Astrocyte of the cerebellum (primary cell): ENCODE measurements around the gene IFNGR2.
A peak's percentile ranks its signal among the peaks of the same experiment; 100 is the strongest.

Experiments
- DNase-seq: peaks from one replicate; pipeline ENCODE4 v3.0.0-alpha.2; 2011; ENCODE audit warnings: low read depth
- H3K4me3 ChIP-seq: 2 replicates; pipeline ENCODE4 v1.5.1; 2011; ENCODE audit warnings: mild to moderate bottlenecking, low read depth, low read length, moderate library complexity
- CTCF ChIP-seq: IDR thresholded peaks from 2 replicates; pipeline ENCODE4 v1.5.1; 2012; ENCODE audit warnings: low read length, low read depth, moderate library complexity, mild to moderate bottlenecking; ENCODE audit errors: missing control alignments
- in situ Hi-C: cut with HindIII; loops from 2 replicates; pipeline ENCODE4 v1.10.0; 2017; ENCODE audit warnings: low sequenced_read_pairs

IFNGR2 gene

DNA sequence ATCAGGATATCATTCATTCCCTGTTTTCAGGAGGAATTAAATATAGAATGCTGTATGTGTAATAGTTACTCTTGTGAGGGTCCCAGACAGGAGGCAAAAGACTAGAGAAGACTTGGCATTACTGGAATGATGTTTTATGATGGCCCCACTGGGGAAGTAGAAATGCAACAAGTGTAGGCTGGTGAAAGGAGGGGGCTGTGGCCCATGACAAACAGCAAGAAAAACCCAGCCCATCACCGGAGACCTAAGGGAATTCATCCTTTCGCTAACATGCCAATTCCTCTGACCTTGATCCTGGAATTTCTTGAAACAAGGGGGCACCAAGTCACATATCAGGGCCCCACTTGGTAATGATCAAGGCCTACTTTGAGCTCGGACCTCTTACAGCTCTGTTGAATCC, 5.5 kb upstream of the IFNGR2 start:
- in situ Hi-C loops: no loop called here
- DNase-seq: no peak
- no peak overlapping the region for H3K4me3 ChIP-seq
- no peak for TF ChIP-seq CTCF

DNA sequence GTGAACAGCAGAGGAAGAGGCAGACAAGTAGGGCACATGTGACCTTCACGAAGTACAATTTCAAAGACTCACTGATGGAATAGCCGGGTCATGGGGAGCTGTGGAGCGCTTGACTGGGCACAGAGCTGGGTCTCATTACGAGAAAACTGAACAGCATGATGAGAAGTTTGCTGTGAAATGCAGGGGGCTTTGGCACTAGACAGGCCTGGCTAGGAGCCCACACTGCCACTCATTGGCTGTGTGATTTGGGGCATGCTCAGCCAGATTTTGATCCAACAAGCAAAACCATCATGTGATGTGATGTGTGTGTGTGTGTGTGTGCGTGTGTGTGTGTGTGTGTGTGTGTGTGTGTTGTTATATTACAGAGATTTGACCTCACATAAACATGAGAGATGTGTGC, 4.9 kb upstream of the IFNGR2 start:
- DNase-seq: no peak
- in situ Hi-C loops: no loop called here

GRCh38 chr21:33401630-33401992, 1.6 kb upstream of the IFNGR2 start:
- no peak for DNase-seq
- in situ Hi-C loops: no loop called here
- no peak for TF ChIP-seq CTCF
- H3K4me3 ChIP-seq: no peak overlapping the region

More for the DNA sequence above, 4.9 kb upstream of the IFNGR2 start:
- H3K4me3 ChIP-seq: no peak overlapping the region
- TF ChIP-seq CTCF: no peak

GRCh38 chr21:33402001-33402979, 923 bp upstream of the IFNGR2 start:
- in situ Hi-C loops: no loop called here
- H3K4me3 ChIP-seq: peak overlapping the region; percentile 75
- no peak for TF ChIP-seq CTCF
- no peak for DNase-seq

DNA sequence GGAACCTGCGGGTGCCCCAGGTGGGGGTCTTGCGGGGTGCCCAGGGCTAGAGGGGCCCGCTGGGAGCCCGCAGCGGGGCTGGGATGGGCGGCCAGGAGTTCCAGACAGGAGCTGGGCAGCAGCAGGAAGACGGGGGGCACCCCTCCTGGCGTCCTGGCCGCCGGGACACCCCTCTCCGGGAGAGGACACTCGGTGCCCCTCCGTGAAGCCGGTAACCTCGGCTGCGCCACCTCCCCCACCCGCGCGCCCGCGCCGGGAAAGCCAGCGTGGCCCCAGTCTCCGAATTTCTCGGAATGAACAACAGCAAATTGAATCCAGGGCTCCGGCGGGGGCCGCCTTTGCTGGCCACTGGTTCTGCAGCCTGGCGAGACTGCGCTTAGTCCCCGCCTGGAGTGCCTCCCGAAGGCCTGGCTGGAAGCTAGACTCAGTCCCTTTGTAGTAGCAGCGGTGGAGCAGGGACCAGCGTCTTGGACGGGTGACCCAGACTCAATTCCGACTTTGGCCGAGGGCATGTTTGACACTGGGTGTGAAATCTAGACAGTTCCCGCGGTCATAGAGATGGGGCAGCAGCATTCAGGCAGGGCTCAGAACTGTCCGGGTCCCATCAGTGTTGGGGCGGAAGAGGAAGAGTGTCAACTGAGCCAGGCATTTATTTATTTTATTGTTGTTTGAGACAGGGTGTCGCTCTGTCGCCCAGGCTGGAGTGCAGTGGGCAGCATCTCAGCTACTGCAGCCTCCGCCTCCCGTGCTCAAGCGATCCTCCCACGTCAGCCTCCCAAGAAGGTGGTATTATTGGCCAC, 773 bp downstream of the IFNGR2 start:
- TF ChIP-seq CTCF: no peak
- peak; percentile 19 for DNase-seq
- in situ Hi-C loops: no loop called here
- H3K4me3 ChIP-seq: peak overlapping the region; percentile 75

GRCh38 chr21:33406493-33406892, 3.3 kb downstream of the IFNGR2 start:
- in situ Hi-C loops: no loop called here
- DNase-seq: no peak
- no peak overlapping the region for H3K4me3 ChIP-seq
- no peak for TF ChIP-seq CTCF
